Thymus (tissue), 11 donors: ENCODE results near the gene SLC30A5. TPM values are rescaled to one million over a fixed set of nuclear protein-coding genes. Genes with fewer than 3 reads are reported as not detected.
"Not testable (repeated sequence)": the region's sequence is repeated elsewhere in the genome, so short reads cannot be mapped to it uniquely, and the experiment has no call there.

ENCODE experiments used
- DNase-seq, 9 donors: peaks; one replicate each; pipeline ENCODE4 v3.0.0-alpha.2; 2013; ENCODE audit warnings: low spot score in 9 of 9, low read depth in 6 of 9, missing footprints in 1 of 9
- H3K27ac ChIP-seq, 2 donors: one replicate each; pipeline ENCODE4 v1.5.1; 2013; ENCODE audit warnings: control low read depth in 1 of 2, low read depth in 1 of 2, low read length in 1 of 2, mild to moderate bottlenecking in 1 of 2, moderate library complexity in 1 of 2
- H3K27me3 ChIP-seq, 2 donors: one replicate each; pipeline ENCODE4 v1.5.1; 2013; ENCODE audit warnings: low read length in 1 of 2; ENCODE audit not compliant: control insufficient read depth in 2 of 2, insufficient read depth in 1 of 2
- H3K36me3 ChIP-seq, 2 donors: one replicate each; pipeline ENCODE4 v1.5.1; 2013; ENCODE audit warnings: low read length in 1 of 2, mild to moderate bottlenecking in 1 of 2, moderate library complexity in 1 of 2; ENCODE audit not compliant: control insufficient read depth in 2 of 2, insufficient read depth in 2 of 2
- H3K4me1 ChIP-seq, 2 donors: one replicate each; pipeline ENCODE4 v1.5.1; 2013; ENCODE audit warnings: low read length in 2 of 2; ENCODE audit not compliant: control insufficient read depth in 2 of 2, insufficient read depth in 2 of 2
- H3K4me3 ChIP-seq, 2 donors: one replicate each; pipeline ENCODE4 v1.5.1; 2013; ENCODE audit warnings: low read length in 2 of 2, control low read depth in 1 of 2, mild to moderate bottlenecking in 1 of 2
- H3K9me3 ChIP-seq, 2 donors: one replicate each; pipeline ENCODE4 v1.5.1; 2013; ENCODE audit warnings: low read length in 1 of 2, mild to moderate bottlenecking in 1 of 2; ENCODE audit not compliant: control insufficient read depth in 2 of 2, insufficient read depth in 1 of 2
- whole genome bisulfite sequencing: extraction: QIAGEN DNeasy Blood & Tissue Kit; methylation state at CpG from one replicate; pipeline ENCODE4 v1.1.7; 2013; 5-methylcytosine and 5-hydroxymethylcytosine counted together
- polyA plus RNA-seq: library from polyadenylated mRNA; stranded (reverse); fragments of 200-250 nt; gene quantifications from one replicate; pipeline ENCODE4 v1.2.3, GENCODE V29; 2013
- total RNA-seq: library from RNA; stranded (reverse); fragments of 120-200 nt; gene quantifications from one replicate; pipeline ENCODE4 v1.2.4, GENCODE V29; 2013
- donor health status: healthy.

The SLC30A5 gene
- total and polyA plus RNA-seq, 2 donors: 37.6 to 54.9 TPM

GRCh38 chr5:69074664-69075521 is 18.9 kb upstream of the SLC30A5 start:
- no peaks in the 10 kb centered on the region for H3K9me3 ChIP-seq
- H3K4me3 ChIP-seq: no peak overlapping the region
- H3K27ac ChIP-seq: no peak overlapping the region
- no peaks in the 10 kb centered on the region for H3K4me1 ChIP-seq
- WGBS: 95% methylated on average over 32 of the region's 32 CpGs
- H3K36me3 ChIP-seq: no peaks in the 10 kb centered on the region
- H3K27me3 ChIP-seq: no peaks in the 10 kb centered on the region
- DNase-seq: no peak

GRCh38 chr5:69075522-69076179 is 18.2 kb upstream of the SLC30A5 start:
- no peak overlapping the region for H3K27ac ChIP-seq
- no peaks in the 10 kb centered on the region for H3K4me1 ChIP-seq
- DNase-seq: no peak
- 96% methylated on average over 14 of the region's 14 CpGs for WGBS
- no peak overlapping the region for H3K4me3 ChIP-seq
- H3K27me3 ChIP-seq: no peaks in the 10 kb centered on the region
- no peaks in the 10 kb centered on the region for H3K36me3 ChIP-seq
- H3K9me3 ChIP-seq: no peaks in the 10 kb centered on the region

- H3K4me1 ChIP-seq: no peaks in the 10 kb centered on the region
- no peak overlapping the region for H3K27ac ChIP-seq
- no peak overlapping the region for H3K4me3 ChIP-seq
- no peak for DNase-seq
- no peaks in the 10 kb centered on the region for H3K9me3 ChIP-seq
- H3K36me3 ChIP-seq: no peaks in the 10 kb centered on the region
- 93% methylated on average over 2 of the region's 2 CpGs for WGBS
- H3K27me3 ChIP-seq: no peaks in the 10 kb centered on the region
These were observed 14.8 kb upstream of the SLC30A5 start for GRCh38 chr5:69078921-69079540.

- Histone ChIP-seq H3K27ac (no peak overlapping the region), H3K4me3 (no peak overlapping the region), H3K9me3 (no peaks in the 10 kb centered on the region), H3K4me1 (no peaks in the 10 kb centered on the region), H3K27me3 (no peaks in the 10 kb centered on the region), H3K36me3 (no peaks in the 10 kb centered on the region)
- no peak for DNase-seq
- 97% methylated on average over 6 of the region's 6 CpGs for WGBS
These were observed 14.3 kb upstream of the SLC30A5 start for GRCh38 chr5:69079556-69079955.

GRCh38 chr5:69083412-69083811 is 10.4 kb upstream of the SLC30A5 start:
- DNase-seq: no peak
- Histone ChIP-seq H3K4me1 (no peaks in the 10 kb centered on the region), H3K9me3 (no peaks in the 10 kb centered on the region), H3K4me3 (no peak overlapping the region), H3K27ac (no peak overlapping the region), H3K36me3 (no peaks in the 10 kb centered on the region), H3K27me3 (no peaks in the 10 kb centered on the region)

- no peak overlapping the region for H3K27ac ChIP-seq
- no peak overlapping the region for H3K4me3 ChIP-seq
- 60% methylated on average over 3 of the region's 3 CpGs for WGBS
- H3K9me3 ChIP-seq: no peaks in the 10 kb centered on the region
- DNase-seq: no peak
- H3K27me3 ChIP-seq: no peaks in the 10 kb centered on the region
- no peaks in the 10 kb centered on the region for H3K36me3 ChIP-seq
- H3K4me1 ChIP-seq: no peaks in the 10 kb centered on the region
These were observed 9.6 kb upstream of the SLC30A5 start for GRCh38 chr5:69084195-69084594.

- 99% methylated on average over 2 of the region's 2 CpGs for WGBS
- no peak for DNase-seq
- Histone ChIP-seq H3K4me1 (no peaks in the 10 kb centered on the region), H3K27me3 (no peaks in the 10 kb centered on the region), H3K36me3 (no peaks in the 10 kb centered on the region), H3K27ac (no peak overlapping the region), H3K9me3 (no peaks in the 10 kb centered on the region), H3K4me3 (no peak overlapping the region)
These were observed 8.9 kb upstream of the SLC30A5 start for GRCh38 chr5:69084903-69085302.

GRCh38 chr5:69086206-69086605 is 7.6 kb upstream of the SLC30A5 start:
- Histone ChIP-seq H3K36me3 (no peaks in the 10 kb centered on the region), H3K27me3 (no peaks in the 10 kb centered on the region), H3K27ac (no peak overlapping the region)

GRCh38 chr5:69088006-69088405 is 5.8 kb upstream of the SLC30A5 start:
- not testable (repeated sequence) for H3K4me1 ChIP-seq, H3K27me3 ChIP-seq, H3K27ac ChIP-seq, DNase-seq, H3K9me3 ChIP-seq, H3K36me3 ChIP-seq, H3K4me3 ChIP-seq
- WGBS: 83% methylated on average over 7 of the region's 7 CpGs

More at GRCh38 chr5:69086206-69086605, 7.6 kb upstream of the SLC30A5 start:
- 88% methylated on average over 5 of the region's 5 CpGs for WGBS
- H3K4me3 ChIP-seq: no peak overlapping the region
- H3K4me1 ChIP-seq: no peaks in the 10 kb centered on the region
- H3K9me3 ChIP-seq: no peaks in the 10 kb centered on the region
- DNase-seq: no peak
